HK-2 (cell line): ENCODE results near the gene GSG1L2.
A peak's percentile ranks its signal among the peaks of the same experiment; 100 is the strongest.
"Not testable (repeated sequence)": the region's sequence is repeated elsewhere in the genome, so short reads cannot be mapped to it uniquely, and the experiment has no call there.

Experiments
- DNase-seq: peaks from one replicate; pipeline ENCODE4 v3.0.0-alpha.2; 2018; ENCODE audit not compliant: unreplicated experiment

The GSG1L2 gene

DNA sequence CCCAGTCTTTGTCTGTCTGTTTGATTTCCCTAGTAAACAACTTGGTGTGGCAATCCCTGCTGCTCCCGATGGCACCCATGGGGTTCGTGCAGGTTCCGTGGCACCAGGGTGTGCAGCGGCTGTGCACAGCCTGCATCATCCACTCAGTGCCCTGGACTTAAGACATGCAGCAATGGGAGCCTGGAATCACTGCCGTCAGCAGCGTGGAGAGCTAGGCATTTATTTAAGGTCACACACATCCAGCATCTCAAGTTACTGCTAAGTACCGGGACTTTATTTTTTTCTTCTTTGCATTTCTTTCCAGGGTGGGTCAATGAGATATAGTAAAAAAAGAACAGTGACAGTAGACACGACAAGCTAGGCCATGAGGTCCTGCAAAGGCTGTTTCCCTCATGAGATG is 33.3 kb downstream of the GSG1L2 start:
- DNase-seq, result no peak

GRCh38 chr17:9784544-9784943 is 37.3 kb downstream of the GSG1L2 start:
- DNase-seq, result no peak

- not testable (repeated sequence) for DNase-seq
Measured at GRCh38 chr17:9783465-9783864, 38.4 kb downstream of the GSG1L2 start.

GRCh38 chr17:9783050-9783449 is 38.8 kb downstream of the GSG1L2 start:
- no peak for DNase-seq

- no peak for DNase-seq
Measured at GRCh38 chr17:9780552-9780951, 41.3 kb downstream of the GSG1L2 start.

DNA sequence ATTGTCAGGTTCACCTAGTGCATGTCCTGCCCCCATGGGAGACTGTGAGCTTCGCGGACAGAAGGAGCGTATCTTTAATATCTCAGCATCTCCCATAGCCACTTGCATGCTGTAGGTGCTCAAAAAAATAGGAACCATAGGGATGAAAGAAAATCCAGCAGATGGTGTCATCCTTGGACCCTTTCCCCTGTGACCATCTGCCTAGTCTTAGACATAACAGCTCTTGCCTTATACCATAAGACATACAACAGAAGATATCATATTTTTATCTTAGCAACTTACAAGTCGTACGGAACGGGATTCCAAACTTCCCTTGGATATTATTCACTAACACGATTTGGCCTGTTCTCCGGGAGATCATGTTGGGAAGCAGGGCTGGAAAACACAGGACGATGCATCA is 45.0 kb downstream of the GSG1L2 start:
- no peak for DNase-seq

DNA sequence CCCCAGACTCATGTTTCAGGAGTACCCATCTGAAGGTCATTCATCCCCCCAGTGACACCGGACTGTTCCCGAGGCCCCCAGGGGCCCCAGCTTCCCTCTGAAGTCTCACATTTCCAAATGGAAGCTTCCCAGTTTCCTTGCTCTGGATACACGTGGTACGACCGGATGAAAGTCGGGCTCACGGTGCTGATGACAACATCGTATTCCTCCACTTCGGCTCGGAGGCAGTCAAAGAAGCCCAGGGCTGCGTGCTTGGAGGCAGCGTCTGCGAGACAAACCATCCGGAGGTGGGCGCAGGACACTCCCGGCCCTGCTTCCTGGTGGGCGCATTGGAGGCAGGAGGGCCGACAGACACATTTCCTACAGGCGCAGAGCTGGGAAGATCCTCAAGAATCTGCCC is 49.2 kb downstream of the GSG1L2 start:
- DNase-seq, result no peak

- DNase-seq, result no peak
Measured at GRCh38 chr17:9771465-9771864, 50.4 kb downstream of the GSG1L2 start.

- no peak for DNase-seq
Measured at GRCh38 chr17:9769036-9769695, 52.7 kb downstream of the GSG1L2 start.

- DNase-seq, result peak; percentile 19
Measured at GRCh38 chr17:9768381-9768934, 53.4 kb downstream of the GSG1L2 start.

- DNase-seq, result no peak
Measured at GRCh38 chr17:9767432-9767991, 54.4 kb downstream of the GSG1L2 start.

DNA sequence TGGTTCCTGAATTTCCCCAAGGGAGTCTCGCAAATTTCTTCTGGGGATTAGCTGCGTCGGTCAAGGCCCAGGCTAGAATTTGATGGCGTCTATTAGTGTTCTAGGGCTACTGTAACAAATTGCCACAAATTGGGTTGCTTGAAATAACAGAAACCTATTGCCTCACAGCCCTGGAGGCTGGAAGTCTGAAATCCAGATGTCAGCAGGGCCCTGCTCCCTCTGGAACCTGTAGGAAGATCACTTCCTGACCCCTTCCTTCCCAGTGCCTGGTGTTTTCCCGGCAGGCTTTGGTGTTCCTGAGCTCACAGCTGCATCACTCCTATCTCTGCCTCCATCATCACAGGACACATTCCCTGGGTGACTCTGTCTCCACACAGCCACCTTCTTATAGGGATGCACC is 54.9 kb downstream of the GSG1L2 start:
- no peak for DNase-seq

DNA sequence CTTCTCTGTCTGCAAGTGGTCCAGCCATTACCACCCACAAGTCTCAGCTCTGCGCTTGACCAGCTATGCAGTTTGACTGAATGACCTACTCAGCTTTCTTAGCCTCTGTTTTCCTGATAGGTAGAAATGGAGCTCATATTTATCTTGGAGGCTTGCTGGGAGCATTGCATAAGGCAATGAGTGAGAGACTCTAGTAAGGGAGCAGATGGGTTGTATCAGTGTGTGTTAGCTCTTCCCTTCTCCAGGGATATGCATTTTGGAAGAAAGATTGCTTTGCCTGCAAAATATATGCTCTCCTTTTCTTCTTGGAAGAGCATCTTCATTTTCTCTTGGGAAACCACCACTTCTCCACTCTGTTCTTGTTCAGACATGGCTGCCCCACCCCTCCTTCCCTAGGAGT is 56.6 kb downstream of the GSG1L2 start:
- DNase-seq, result no peak

DNA sequence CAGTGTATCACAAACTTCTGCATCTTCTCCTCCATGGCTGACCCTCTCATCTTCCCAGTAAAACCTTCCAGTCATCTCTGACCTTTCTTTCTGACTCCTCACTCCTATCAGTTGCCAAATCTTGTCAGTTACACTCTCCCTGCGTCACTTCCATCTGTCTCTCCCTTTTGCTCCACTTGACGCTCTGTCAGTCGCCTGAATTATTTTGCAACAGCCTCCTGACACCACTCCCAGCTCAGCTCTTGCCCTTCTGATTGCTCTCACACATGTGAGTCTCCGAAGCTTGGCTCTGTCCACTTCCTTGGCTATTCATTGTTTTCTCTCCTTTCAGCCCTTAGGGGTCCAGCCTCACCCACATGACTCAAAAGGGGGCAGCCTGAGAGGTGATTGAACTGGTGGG is 58.2 kb downstream of the GSG1L2 start:
- no peak for DNase-seq

DNA sequence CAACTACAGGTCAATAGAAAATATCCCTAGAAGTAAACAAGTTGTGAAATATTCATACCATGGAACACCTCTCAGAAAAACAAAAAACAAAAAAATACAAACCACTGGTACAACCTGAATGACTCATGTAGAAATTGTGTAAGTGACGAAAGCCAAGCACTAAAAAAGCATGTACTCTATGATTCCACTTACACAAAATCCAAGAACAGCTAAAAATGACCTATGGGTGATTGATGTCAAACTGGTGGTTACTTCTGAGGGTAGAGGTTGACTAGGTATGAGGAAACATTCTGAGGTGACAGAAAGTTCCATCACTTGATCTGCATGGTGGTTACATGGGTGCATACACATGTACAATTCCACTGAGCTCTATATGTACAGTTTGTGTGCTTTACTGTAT is 61.6 kb downstream of the GSG1L2 start:
- no peak for DNase-seq

DNA sequence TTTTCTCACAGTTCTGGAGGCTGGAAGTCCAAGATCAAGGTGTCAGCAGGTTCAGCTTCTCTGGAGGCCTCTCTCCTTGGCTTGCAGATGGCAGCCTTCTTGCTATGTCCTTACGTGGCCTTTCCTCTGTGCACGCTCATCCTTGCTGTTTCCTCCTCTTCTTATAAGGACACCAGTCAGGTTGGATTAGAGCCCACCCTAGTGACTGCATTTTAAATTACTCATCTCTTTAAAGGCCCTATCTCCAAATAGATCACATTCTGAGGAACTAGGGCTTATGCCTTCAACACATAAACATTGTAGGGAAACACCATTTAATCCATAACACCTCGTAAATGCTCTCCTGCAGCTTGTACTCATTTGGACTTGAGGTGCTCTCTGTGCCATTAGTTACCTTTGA is 66.8 kb downstream of the GSG1L2 start:
- DNase-seq, result no peak
